Measurements from ENCODE around the gene SPDYE6. TPM values are rescaled to one million over a fixed set of nuclear protein-coding genes. Genes with fewer than 3 reads are reported as not detected.

SPDYE6 gene
- total RNA-seq, 1 experiment from 2014 or later, result not detected

GRCh38 chr7:102320601-102321350 is 35.5 kb downstream of the SPDYE6 start:
- Histone ChIP-seq H2AFZ (no peak overlapping the region), H3K4me3 (no peak overlapping the region), H3K79me2 (ENCODE audit: low read depth) (no peaks in the 10 kb centered on the region), H3K27ac (no peak overlapping the region), H3K36me3 (ENCODE audit: low read depth) (no peaks in the 10 kb centered on the region), H3K4me1 (replicated peaks; ENCODE audit: insufficient read depth) (no peaks in the 10 kb centered on the region), H3K27me3 (ENCODE audit: insufficient read depth, low read depth) (no peaks in the 10 kb centered on the region), H4K20me1 (ENCODE audit: insufficient read depth) (no peaks in the 10 kb centered on the region), H3K4me2 (no peak overlapping the region), H3K9me2 (ENCODE audit: insufficient read depth) (no peaks in the 10 kb centered on the region), H3K9me3 (ENCODE audit: insufficient read depth, low read depth) (no peaks in the 10 kb centered on the region), H3F3A (ENCODE audit: insufficient read depth, low read depth) (peaks cover 10% of the 10 kb centered on the region; the same call in 1 of the 2 replicates)
- ChIA-PET CTCF (no interaction called here), POLR2A (ENCODE audit: unreplicated experiment) (no interaction called here)
- BruUV-seq (replicated peaks), result no TSS peak
- no peak for DNase-seq
- intact Hi-C loops (cut with micrococcal nuclease; ENCODE audit: unreplicated experiment), result no loop called here
- TF ChIP-seq CTCF (conservative IDR thresholded peaks at IDR 0.05), result no peak
- no peak for TF ChIP-seq EZH2 (IDR thresholded peaks at IDR 0.05; ENCODE audit: low read depth)

GRCh38 chr7:102320181-102320580 is 36.1 kb downstream of the SPDYE6 start:
- Histone ChIP-seq H3K9me3 (ENCODE audit: insufficient read depth, low read depth) (no peaks in the 10 kb centered on the region), H3K4me2 (no peak overlapping the region), H3K36me3 (ENCODE audit: low read depth) (no peaks in the 10 kb centered on the region), H4K20me1 (ENCODE audit: insufficient read depth) (no peaks in the 10 kb centered on the region), H3K4me3 (no peak overlapping the region), H2AFZ (no peak overlapping the region), H3K4me1 (replicated peaks; ENCODE audit: insufficient read depth) (no peaks in the 10 kb centered on the region), H3K27me3 (ENCODE audit: insufficient read depth, low read depth) (no peaks in the 10 kb centered on the region), H3K27ac (no peak overlapping the region), H3K79me2 (ENCODE audit: low read depth) (no peaks in the 10 kb centered on the region), H3K9me2 (ENCODE audit: insufficient read depth) (no peaks in the 10 kb centered on the region), H3F3A (ENCODE audit: insufficient read depth, low read depth) (peaks cover 10% of the 10 kb centered on the region; the same call in 1 of the 2 replicates)
- CTCF ChIA-PET, result no interaction called here
- DNase-seq, result no peak
- POLR2A ChIA-PET (ENCODE audit: unreplicated experiment), result no interaction called here
- TF ChIP-seq CTCF (conservative IDR thresholded peaks at IDR 0.05) (no peak), EZH2 (IDR thresholded peaks at IDR 0.05; ENCODE audit: low read depth) (no peak)
- intact Hi-C loops (cut with micrococcal nuclease; ENCODE audit: unreplicated experiment), result no loop called here
- no TSS peak for BruUV-seq (replicated peaks)

GRCh38 chr7:102319671-102320070 is 36.6 kb downstream of the SPDYE6 start:
- H3K9me3 ChIP-seq (ENCODE audit: insufficient read depth, low read depth), result no peaks in the 10 kb centered on the region
- TF ChIP-seq EZH2 (IDR thresholded peaks at IDR 0.05; ENCODE audit: low read depth) (no peak), CTCF (conservative IDR thresholded peaks at IDR 0.05) (no peak)
- H3K9me2 ChIP-seq (ENCODE audit: insufficient read depth), result no peaks in the 10 kb centered on the region
- ChIA-PET CTCF (no interaction called here), POLR2A (ENCODE audit: unreplicated experiment) (no interaction called here)
- H3K27ac ChIP-seq, result no peak overlapping the region
- no peaks in the 10 kb centered on the region for H3K36me3 ChIP-seq (ENCODE audit: low read depth)
- no peaks in the 10 kb centered on the region for H3K79me2 ChIP-seq (ENCODE audit: low read depth)
- intact Hi-C loops (cut with micrococcal nuclease; ENCODE audit: unreplicated experiment), result no loop called here
- DNase-seq, result no peak
- H3K4me2 ChIP-seq, result no peak overlapping the region
- no peak overlapping the region for H2AFZ ChIP-seq
- no peak overlapping the region for H3K4me3 ChIP-seq
- H3F3A ChIP-seq (ENCODE audit: insufficient read depth, low read depth), result peaks cover 10% of the 10 kb centered on the region; the same call in 1 of the 2 replicates
- no peaks in the 10 kb centered on the region for H3K27me3 ChIP-seq (ENCODE audit: insufficient read depth, low read depth)
- BruUV-seq (replicated peaks), result no TSS peak
- H4K20me1 ChIP-seq (ENCODE audit: insufficient read depth), result no peaks in the 10 kb centered on the region
- no peaks in the 10 kb centered on the region for H3K4me1 ChIP-seq (replicated peaks; ENCODE audit: insufficient read depth)
